T-helper 9 cell (primary cell): ENCODE results near the gene ELK1.

Experiments used
- DNase-seq: peaks from one replicate; pipeline ENCODE4 v3.0.0-alpha.2; 2020

Gene ELK1

GRCh38 chrX:47645530-47645929, 4.8 kb downstream of the ELK1 start:
- DNase-seq, result no peak

DNA sequence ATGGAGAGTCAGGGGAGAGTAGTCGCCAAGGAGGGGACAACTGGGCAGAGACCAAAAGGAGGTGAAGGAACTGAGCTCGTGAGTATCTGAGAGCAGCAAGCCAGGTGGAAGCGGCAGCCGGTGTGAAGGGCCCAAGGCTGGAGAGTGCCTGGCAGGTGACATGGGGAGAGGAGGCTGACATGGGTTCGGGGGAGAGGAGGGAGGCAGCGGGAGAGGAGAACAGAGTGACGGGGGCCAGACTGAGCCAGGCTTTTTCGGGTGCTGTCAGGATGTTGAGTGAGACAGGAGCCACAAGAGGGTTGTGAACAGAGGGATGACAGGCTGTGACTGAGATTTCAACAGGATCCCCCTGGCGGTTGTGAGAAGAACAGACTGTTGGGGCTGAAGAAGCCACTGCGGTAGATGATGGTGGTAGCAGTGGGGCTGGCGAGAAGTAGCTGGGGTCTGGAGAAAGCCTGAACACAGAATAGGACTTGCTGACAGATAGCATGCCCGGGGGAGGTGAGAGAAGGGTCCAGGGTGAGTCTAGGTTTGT, 5.7 kb downstream of the ELK1 start:
- DNase-seq, result no peak

DNA sequence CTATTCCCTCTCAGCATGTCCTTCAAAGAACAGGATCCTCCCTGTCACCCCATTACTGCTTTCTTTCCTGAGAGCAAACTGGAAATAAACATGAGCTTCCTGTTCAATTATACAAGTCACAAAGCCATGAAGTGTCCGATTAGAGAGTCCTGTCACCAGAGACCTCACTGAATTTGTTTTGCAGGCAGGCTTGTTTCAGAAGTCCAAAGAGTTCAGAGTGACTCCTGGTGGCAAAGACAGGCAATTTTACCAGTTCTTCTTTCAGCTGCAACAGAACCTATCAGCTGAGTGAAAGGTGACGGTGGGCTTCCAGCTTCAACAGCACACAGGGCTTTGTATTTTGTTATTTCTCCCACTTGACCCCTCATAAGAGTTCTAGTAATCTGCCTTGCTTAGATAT, 6.4 kb downstream of the ELK1 start:
- DNase-seq, result no peak

DNA sequence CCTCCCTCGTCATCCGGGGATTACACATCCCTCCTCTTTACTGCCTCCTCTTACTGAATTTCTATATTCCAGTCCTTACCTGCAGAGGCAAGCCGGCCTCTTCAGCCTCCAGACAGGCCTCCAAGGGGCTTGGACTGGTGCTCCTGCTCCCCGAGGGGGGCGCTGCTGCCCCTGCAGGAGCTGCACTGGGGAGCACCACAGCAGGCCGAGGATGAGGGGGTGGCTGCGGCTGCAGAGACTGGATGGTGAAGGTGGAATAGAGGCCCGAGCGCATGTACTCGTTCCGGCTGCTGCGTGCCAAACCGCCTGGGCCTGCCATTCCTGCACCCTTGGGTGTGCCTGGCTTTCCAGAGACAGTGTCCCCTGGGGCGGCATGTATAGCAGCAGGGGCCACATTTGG, 11.5 kb downstream of the ELK1 start:
- DNase-seq, result no peak

DNA sequence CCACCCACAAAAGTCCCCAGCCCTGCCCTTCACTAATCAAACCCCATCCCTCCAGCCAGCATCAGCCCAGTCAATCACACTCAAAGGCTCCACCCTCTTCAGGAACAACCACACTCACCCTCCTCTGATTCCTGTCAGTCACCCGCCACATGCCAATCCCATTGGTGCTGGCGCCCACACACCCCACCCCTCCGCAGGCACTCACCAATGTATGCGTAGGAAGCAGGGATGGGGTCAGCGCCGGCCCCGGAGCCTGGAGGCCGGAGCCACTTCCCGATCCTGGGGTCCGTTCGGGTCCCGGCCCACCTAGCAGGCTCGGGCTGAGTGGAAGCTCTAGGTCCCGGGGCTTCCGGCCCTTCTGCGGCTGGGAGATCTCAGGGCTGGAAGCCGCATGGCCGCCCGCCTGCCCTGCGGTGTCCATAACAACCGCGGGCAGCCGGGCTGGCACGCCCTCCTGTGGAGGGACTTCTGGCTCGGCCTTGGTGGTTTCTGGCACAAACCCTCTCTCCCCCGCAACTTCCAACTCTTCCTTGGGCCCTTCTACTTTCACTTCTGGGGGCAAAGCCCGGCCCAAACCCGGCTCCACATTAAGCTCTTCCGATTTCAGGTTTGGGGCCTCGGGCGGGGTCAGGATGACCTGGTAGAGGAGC, 12.7 kb downstream of the ELK1 start:
- no peak for DNase-seq

GRCh38 chrX:47634871-47635575, 15.3 kb downstream of the ELK1 start:
- DNase-seq, result no peak

GRCh38 chrX:47633689-47634590, 16.4 kb downstream of the ELK1 start:
- DNase-seq, result no peak

- no peak for DNase-seq
Measured at GRCh38 chrX:47632666-47633065, 17.7 kb downstream of the ELK1 start.

- no peak for DNase-seq
Measured at GRCh38 chrX:47631676-47632075, 18.7 kb downstream of the ELK1 start.

DNA sequence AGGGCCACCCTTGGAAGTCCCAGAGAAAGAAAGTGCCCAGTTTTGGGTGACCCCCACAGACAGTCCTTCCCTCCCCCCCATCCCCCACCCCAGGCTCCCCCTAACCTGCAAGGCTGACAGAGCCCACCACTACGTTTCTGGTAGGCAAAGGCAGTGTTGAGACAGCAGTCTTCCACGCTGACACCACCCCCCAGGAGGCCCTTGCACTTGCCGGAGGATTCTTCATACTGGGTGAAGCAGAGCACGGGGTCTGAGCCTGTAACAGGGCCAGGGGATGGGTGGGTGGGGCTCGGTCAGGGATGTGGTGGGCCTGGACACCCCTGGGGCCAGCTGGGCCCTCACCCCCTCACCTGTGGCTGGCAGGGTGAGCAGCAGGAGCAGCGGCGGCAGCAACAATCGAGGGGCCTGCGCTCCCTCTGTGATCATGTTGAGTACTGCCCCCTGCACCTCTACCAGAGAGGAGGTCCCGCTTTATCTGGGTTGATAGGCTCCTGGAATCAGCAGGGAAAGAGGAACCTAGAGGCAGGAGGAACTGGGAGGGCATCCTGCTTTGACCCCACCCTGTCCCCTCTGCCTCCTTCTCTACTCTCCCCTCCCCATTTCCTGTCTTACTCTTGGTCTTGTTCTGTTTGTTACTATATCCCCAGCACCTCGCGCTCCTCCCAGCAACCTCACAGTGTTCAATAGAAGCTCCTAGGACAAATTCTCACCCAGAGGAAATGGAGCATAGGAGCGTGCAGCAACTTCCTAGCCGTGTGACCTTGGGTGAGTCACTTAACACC, 20.8 kb downstream of the ELK1 start, which contains the start of gene CFP:
Gene CFP (minus strand): TSS at position 512 of the 782 bp plus-strand sequence. CDS start 86 bp downstream, at position 426.
- no peak for DNase-seq

GRCh38 chrX:47628982-47629381, 21.4 kb downstream of the ELK1 start:
- no peak for DNase-seq

DNA sequence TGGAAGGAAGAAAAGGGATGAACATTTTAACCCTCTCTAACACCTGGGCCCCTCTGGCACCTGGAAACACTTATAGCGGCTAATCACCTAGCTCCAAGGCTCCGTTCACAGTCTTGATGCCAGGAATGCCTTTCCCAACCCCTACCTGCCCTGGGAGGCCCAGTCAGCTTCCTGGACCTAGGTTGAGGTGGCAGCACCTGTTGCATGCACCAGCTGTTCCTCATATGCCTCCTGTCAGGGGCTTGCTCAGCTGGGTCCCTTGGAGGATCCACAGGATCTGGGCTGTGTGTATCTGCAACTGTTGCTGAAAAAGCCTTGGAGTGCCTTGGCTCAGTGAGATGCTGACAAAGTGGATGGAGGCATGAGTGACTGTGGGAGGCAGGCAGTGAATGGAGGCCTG, 25.0 kb downstream of the ELK1 start:
- DNase-seq, result no peak

GRCh38 chrX:47623540-47624027, 26.8 kb downstream of the ELK1 start:
- DNase-seq, result peak; percentile 12

- no peak for DNase-seq
Measured at GRCh38 chrX:47621851-47622250, 28.5 kb downstream of the ELK1 start.

GRCh38 chrX:47620303-47620685, 30.1 kb downstream of the ELK1 start:
- DNase-seq, result no peak

GRCh38 chrX:47619486-47620302, 30.7 kb downstream of the ELK1 start, which contains the start of gene SYN1:
Gene SYN1, minus strand, starts transcription at chrX:47619857. Its CDS starts 129 bp downstream, at chrX:47619728.
- peak; percentile 69 for DNase-seq

DNA sequence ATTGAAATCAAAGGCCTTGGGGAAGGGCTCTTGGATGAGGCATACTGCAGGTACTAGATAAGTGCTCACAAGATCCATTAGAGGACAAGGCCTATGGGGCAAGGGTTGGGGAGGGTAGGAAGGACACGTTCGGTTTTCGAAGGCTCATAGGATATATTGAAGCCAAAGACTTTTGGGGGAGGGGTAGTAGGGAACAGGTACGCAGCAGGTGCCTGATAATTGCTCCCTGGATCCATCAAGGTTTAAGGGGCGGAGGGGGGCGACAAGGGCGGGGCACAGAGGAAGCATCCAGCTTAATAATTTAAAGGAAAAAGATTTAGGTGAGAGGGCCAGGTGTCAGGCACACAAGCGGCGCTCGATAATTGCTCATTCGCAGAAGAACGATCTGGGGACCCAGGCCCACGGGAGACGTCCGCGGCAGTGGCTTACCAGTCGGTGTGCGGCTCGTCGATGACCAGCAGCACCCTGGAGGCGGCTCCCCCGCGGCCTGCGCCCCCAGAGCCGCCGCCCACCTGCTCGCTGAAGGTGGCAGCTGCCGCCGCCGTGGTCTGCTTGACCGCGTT, 31.4 kb downstream of the ELK1 start:
- no peak for DNase-seq

- no peak for DNase-seq
Measured at GRCh38 chrX:47614618-47615017, 35.7 kb downstream of the ELK1 start.

DNA sequence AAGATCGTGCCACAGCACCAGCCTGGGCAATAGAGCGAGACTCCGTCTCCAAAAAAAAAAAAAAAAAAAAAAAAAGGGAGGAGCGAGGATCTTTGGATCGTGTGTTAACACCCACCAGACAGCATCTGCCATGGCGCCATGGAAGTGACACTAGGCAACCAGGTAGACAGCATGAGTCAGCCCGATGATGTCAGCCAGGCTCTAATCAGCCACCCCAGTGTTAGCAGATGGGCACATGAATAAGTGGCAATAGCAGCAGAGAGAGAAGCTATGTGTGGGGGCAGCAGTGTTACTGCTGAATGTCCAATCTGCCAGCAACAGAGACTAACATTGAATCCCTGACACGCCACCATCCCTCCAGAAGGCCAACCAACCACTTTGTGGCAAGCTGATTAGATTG, 37.3 kb downstream of the ELK1 start:
- no peak for DNase-seq

DNA sequence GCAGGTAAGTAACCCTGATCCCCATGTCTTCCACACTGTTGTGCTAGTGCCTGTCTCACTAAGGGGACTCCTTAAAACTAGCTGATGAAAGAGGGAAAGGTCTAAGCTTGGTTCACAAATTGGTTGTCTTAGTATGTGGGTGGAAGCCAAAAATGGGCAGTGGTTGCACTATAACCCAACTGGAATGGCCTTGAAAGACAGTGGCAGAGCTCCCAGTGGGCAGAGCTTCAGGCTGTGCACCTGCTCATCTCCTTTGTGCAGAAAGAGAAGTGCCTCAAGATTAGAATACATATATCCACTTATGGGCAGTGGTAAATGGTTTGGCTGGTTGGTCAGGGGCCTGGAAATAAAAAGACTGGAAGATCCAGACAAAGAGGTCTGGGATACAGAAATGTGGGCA, 37.9 kb downstream of the ELK1 start:
- no peak for DNase-seq

- DNase-seq, result no peak
Measured at GRCh38 chrX:47611926-47612325, 38.4 kb downstream of the ELK1 start.
